Progenitor cell of endocrine pancreas (in vitro differentiated cells): ENCODE data around the gene EFTUD2. TPM values are rescaled to one million over a fixed set of nuclear protein-coding genes. Genes with fewer than 3 reads are reported as not detected.

ENCODE experiments used
- DNase-seq: peaks from one replicate; pipeline ENCODE4 v3.0.0; 2021; ENCODE audit warnings: low spot score; ENCODE audit not compliant: unreplicated experiment
- H3K27ac Mint-ChIP-seq: 2 replicates; pipeline ENCODE4 v1.8.0; 2021; ENCODE audit warnings: mild to moderate bottlenecking, moderate library complexity, mixed read lengths
- H3K27me3 Mint-ChIP-seq: 2 replicates; pipeline ENCODE4 v1.8.0; 2021; ENCODE audit warnings: mixed read lengths
- H3K36me3 Mint-ChIP-seq: 2 replicates; pipeline ENCODE4 v1.8.0; 2022; ENCODE audit warnings: mixed read lengths; ENCODE audit not compliant: insufficient read depth
- H3K4me1 Mint-ChIP-seq: 2 replicates; pipeline ENCODE4 v1.8.0; 2021; ENCODE audit warnings: low read depth, mixed read lengths
- H3K4me3 Mint-ChIP-seq: 2 replicates; pipeline ENCODE4 v1.8.0; 2021; ENCODE audit warnings: low read depth, mild to moderate bottlenecking, moderate library complexity, mixed read lengths
- H3K9me3 Mint-ChIP-seq: 2 replicates; pipeline ENCODE4 v1.8.0; 2021; ENCODE audit warnings: low read depth, mixed read lengths
- total RNA-seq: library from RNA; stranded (reverse); gene quantifications from 2 replicates; pipeline ENCODE4 v1.2.1, GENCODE V29; 2021
- TF ChIP-seq, protein P1 (sequence below): fragments of 200-600 bp; sonication (generic); IDR thresholded peaks from one replicate; pipeline ENCODE4 v1.5.0; 2021; ENCODE audit warnings: antibody characterized with exemption, mild to moderate bottlenecking; ENCODE audit not compliant: unreplicated experiment

The EFTUD2 gene
- total RNA-seq, 1 donor from 2014 or later: 127 TPM

- no peaks in the 10 kb centered on the region for H3K36me3 Mint-ChIP-seq
- TF ChIP-seq, protein P1, sequence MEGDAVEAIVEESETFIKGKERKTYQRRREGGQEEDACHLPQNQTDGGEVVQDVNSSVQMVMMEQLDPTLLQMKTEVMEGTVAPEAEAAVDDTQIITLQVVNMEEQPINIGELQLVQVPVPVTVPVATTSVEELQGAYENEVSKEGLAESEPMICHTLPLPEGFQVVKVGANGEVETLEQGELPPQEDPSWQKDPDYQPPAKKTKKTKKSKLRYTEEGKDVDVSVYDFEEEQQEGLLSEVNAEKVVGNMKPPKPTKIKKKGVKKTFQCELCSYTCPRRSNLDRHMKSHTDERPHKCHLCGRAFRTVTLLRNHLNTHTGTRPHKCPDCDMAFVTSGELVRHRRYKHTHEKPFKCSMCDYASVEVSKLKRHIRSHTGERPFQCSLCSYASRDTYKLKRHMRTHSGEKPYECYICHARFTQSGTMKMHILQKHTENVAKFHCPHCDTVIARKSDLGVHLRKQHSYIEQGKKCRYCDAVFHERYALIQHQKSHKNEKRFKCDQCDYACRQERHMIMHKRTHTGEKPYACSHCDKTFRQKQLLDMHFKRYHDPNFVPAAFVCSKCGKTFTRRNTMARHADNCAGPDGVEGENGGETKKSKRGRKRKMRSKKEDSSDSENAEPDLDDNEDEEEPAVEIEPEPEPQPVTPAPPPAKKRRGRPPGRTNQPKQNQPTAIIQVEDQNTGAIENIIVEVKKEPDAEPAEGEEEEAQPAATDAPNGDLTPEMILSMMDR: no peak
- H3K4me3 Mint-ChIP-seq: no peak overlapping the region
- no peak overlapping the region for H3K27ac Mint-ChIP-seq
- peaks cover 6% of the 10 kb centered on the region for H3K27me3 Mint-ChIP-seq
- no peaks in the 10 kb centered on the region for H3K4me1 Mint-ChIP-seq
- DNase-seq: no peak
- no peaks in the 10 kb centered on the region for H3K9me3 Mint-ChIP-seq
Observed at GRCh38 chr17:44837196-44837595, 62.0 kb downstream of the EFTUD2 start.

GRCh38 chr17:44832805-44833204 lies 66.4 kb downstream of the EFTUD2 start:
- peaks cover 6% of the 10 kb centered on the region for H3K27me3 Mint-ChIP-seq
- H3K4me1 Mint-ChIP-seq: peaks cover 11% of the 10 kb centered on the region
- no peak for DNase-seq
- TF ChIP-seq, protein P1: peak; percentile 25
- no peak overlapping the region for H3K4me3 Mint-ChIP-seq
- no peaks in the 10 kb centered on the region for H3K9me3 Mint-ChIP-seq
- H3K36me3 Mint-ChIP-seq: no peaks in the 10 kb centered on the region
- no peak overlapping the region for H3K27ac Mint-ChIP-seq

- TF ChIP-seq, protein P1: no peak
- H3K4me1 Mint-ChIP-seq: peaks cover 15% of the 10 kb centered on the region
Observed at GRCh38 chr17:44831371-44831770, 67.9 kb downstream of the EFTUD2 start.

DNA sequence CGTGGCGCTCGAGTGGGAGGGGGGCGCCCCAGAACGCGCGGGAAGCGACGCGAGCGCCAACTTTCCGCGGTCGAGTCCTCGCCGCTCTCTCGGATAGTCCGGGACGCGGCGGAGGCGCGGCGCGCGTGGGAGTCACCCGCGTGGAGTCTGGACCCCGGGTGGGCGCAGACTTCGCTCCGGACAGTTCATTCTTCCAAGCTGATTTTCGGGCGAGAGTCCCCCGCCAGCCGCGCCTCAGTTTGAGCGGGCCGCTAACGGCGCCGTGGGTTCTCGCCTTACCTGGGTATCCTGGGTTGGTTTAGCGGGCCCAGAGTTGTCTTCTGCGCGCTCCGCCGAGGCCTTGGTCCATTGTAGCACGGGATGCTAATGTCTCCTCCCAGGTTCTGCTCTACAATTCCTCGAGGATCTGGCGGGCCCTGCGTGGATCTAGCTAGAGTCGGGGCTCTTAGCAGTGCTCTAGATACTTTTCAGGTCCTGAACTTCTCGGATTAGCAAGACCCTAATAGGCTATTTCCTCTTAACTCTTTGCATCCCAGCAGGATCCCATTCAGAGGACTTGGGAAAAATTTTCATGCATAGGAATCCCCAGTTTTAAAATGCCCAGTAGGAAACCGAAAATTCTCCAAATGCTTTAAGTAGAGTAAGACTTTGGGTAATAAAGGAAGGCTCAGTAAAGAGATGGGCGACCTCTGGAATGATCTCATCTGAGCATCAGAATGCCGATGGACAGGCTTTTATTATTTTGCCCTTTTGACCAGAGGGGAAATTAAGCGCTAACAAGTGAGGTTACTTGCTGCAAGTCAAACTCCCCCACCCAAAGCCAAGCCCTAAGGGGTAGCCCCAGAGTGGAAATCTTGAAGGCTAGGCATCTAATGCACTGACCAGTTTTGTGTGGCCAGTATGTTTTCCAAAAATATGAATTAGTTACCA lies 68.6 kb downstream of the EFTUD2 start:
- H3K4me1 Mint-ChIP-seq: peaks cover 15% of the 10 kb centered on the region
- H3K36me3 Mint-ChIP-seq: no peaks in the 10 kb centered on the region
- H3K4me3 Mint-ChIP-seq: peak overlapping the region; percentile 86
- TF ChIP-seq, protein P1: no peak
- no peak for DNase-seq
- H3K27ac Mint-ChIP-seq: peak overlapping the region; percentile 92
- H3K27me3 Mint-ChIP-seq: peaks cover 6% of the 10 kb centered on the region
- H3K9me3 Mint-ChIP-seq: no peaks in the 10 kb centered on the region

More at GRCh38 chr17:44831371-44831770, 67.9 kb downstream of the EFTUD2 start:
- H3K27me3 Mint-ChIP-seq: peaks cover 6% of the 10 kb centered on the region
- peak overlapping the region; percentile 49 for H3K4me3 Mint-ChIP-seq
- no peak for DNase-seq
- no peaks in the 10 kb centered on the region for H3K36me3 Mint-ChIP-seq
- no peaks in the 10 kb centered on the region for H3K9me3 Mint-ChIP-seq
- no peak overlapping the region for H3K27ac Mint-ChIP-seq

DNA sequence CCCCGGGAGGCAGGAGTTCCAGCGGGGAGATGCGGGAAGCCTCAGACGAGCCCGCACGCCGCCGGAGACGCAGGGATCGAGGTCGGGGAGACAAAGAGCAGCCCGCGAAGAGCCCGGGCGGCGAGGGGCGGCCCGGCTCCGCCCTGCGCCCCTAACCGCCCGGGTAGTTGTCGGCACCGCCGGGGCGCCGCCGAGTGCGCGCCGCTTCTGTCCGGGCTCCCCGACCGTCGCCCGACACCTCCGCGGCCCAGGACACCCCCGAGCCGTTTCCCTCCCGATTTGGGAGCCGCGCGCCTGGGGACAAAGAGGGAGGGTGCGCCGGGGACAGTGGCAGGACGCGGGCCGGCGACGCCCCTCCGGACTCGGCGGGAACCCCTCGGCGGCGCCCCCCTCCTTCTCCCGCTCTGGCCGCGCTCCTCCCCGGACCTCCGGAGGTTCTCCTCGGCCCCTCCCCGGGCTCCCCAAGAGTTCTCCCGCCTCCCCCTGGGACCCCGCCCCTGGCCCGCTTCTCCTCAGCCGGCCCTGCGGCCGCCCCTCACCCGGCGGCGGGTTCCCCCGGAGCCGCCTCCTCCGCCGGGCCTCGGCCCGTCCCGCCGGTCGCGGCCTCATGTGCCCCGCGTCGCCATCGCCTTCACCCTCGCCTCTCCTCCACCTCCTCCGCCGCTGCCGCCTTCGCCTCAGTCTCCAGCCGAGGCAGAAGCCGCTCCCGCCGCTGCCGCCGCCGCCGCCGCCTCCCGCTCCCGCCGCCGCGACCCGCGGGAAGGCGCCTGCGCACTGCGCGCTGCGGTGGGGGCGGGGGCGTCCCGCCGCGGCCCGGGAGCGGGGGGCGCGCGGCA lies 69.5 kb downstream of the EFTUD2 start, which contains the start of gene GJC1:
GJC1 (minus strand) TSS at position 765 of the 836 bp plus-strand sequence. CDS start 24,470 bp downstream, outside the sequence.
- TF ChIP-seq, protein P1: no peak
- DNase-seq: peak; percentile 42
- Mint-ChIP-seq H3K4me3 (peak within 1 kb of the TSS; percentile 94), H3K27me3 (peaks cover 6% of the 10 kb centered on the region), H3K27ac (peak within 1 kb of the TSS; percentile 96), H3K36me3 (no peaks in the 10 kb centered on the region), H3K9me3 (no peaks in the 10 kb centered on the region), H3K4me1 (peaks cover 15% of the 10 kb centered on the region)
